Activated CD4-positive, alpha-beta T cell treated with anti-CD3 and anti-CD28 coated beads, Interleukin-2, Interleukin-4, amounts not matched to agents 100 ng/mL and 50 ng/mL, durations not matched to agents 16 hours and 8 hours (primary cell): ENCODE measurements around the gene RASAL3.
A peak's percentile ranks its signal among the peaks of the same experiment; 100 is the strongest.

ENCODE experiments used
- DNase-seq: peaks from one replicate; pipeline ENCODE4 v3.0.0-alpha.2; 2020; ENCODE audit warnings: low spot score

Gene RASAL3

GRCh38 chr19:15449620-15450527 lies 14.5 kb downstream of the RASAL3 start, which contains the start of gene WIZ:
Gene WIZ (minus strand): TSS chr19:15449956. CDS start chr19:15448307, 1,649 bp downstream.
- peak; percentile 74 for DNase-seq

GRCh38 chr19:15448778-15449619 lies 15.3 kb downstream of the RASAL3 start:
- no peak for DNase-seq

DNA sequence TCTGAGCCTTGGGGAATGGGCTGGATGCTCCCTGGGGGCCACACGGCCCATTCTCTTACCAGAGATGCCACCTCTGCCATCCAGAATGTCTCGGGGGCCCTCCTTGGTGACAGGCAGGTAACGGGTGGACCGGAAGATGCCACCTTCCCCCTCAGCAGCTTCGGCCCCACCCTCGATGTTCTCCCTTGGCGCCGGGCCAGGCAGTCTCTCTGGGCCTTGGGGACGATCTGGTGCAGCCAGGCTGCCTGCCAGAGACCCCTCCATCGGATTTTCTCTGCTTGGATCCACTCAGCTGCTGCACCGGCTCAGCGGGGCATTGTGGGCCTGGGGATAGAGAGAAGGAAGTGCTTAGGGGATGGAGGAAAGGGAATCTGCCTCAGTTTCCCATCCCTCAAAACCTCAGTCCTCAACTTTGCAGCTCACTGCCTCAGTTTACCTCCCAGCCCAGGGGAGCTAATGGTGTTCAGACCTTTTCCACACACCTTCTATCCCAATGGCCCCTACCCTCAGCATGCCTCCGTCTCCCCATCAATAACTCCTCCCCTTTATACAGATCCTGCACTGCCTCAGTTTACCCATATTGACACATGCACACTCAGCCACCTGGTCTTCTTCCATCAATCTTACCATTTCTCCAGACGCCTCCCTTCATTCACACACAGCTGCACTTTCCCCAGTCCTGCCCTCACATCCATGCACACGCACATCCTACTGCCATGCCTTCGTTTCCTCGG lies 16.1 kb downstream of the RASAL3 start:
- DNase-seq: no peak

DNA sequence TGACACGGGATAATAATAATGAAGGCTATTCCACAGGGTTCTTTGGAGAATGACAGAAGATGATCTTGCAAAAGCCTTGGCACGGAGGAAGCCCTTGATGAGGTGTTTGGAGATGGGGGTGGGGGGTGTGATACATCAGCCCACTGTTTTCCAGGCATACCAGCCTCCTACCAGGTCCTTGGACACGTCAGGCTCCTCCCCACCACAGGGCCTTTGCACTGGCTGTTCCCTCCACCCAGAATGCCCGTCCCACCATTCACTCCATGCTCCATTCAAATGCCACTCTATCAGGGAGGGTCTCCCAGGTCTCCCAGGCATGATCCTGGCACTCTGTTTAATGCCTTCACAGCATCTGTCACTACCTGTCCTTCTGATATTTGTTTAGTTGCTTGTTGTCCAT lies 17.3 kb downstream of the RASAL3 start:
- DNase-seq: no peak

GRCh38 chr19:15445807-15446376 lies 18.5 kb downstream of the RASAL3 start:
- DNase-seq: no peak

DNA sequence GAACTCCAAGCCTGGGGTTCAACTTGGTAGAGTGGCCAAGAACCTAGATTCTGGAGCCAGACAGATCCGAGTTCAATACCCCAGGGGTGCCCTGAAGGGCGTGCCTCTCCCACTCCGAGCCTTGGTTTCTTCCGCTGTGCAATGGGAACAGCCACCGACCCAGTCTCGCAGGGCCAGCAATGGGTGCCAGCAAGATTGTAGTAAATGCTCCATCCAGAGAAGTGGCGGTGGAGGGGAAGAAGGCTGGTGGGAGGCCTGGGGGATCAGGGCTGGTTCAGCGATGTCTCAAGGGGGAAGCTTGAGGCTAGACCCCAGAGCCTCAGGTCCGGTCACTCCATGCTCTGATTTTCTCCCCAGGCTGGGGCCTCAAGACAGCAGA lies 19.1 kb downstream of the RASAL3 start:
- DNase-seq: no peak

DNA sequence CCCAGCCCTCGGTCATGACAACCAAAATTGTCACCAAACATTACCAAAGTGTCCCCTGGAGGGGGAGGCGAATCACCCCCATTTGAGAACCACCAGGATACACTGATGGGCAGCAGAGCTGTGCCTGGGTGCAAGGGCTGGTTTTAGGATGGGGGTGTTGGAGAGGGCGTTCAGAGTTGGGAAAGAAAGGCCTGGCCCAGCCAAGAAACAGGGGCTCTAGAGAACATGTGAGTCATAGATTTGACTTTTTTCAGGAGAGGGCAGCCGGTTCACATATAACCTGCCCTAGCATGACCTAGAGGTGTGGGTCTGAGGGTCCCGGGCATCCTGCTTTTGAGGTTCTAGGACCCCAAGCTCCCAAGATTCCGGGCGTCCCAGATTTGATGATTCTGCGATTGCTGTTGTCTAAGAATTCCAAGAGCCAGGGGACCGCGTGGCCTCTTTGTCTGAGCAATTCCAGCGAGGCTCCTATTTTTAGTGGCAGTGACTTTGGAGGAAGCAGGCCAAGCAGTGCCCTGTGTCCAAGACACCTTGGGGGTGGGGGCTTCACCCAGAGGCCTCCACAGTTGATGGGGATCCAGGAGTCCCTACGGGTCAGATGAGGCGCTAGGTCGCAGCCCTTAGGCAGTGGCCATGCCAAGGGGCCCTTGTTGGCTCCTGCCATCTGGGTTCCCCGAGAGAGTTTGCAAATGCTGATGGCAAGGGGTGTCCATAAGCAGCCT lies 19.7 kb downstream of the RASAL3 start:
- no peak for DNase-seq

DNA sequence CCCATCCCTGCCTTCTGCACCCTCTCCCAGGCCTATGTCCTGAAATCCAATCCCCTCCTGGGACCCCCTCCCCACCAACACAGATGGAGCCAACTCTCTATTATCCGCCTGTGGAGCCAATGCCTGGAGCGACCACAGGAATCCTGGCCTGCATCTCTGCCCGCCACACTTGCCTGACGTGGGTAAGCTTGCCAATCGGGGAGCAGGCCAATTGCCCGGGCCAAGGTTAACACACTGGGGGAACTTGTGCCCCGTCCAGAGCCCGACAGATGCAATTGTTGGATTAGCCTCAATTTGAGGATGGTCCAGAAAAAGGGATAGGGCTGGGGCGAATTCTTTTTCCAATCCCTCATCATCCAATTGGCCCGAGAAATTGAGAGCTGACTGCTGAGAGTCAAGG lies 20.5 kb downstream of the RASAL3 start:
- no peak for DNase-seq

DNA sequence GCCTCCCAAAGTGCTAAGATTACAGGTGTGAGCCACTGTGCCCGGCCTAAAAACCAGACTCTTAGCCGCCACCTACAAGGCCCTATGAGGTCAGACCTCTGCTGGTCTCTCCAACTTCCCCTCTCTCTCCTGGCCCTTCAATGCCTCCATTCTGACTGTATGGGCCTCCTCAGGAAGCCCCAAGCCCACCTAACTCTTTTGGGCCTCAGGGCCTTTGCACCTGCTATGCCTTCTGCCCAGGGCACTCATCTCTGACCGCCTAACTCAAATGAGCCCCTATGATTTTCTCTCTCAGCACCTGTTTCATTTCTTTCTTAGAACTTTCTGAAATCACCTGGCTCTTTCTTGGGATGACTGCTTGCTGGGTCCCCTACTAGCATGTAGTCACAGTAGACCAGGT lies 21.0 kb downstream of the RASAL3 start:
- DNase-seq: no peak

- DNase-seq: no peak
Measured at GRCh38 chr19:15442142-15442920, 22.0 kb downstream of the RASAL3 start.

DNA sequence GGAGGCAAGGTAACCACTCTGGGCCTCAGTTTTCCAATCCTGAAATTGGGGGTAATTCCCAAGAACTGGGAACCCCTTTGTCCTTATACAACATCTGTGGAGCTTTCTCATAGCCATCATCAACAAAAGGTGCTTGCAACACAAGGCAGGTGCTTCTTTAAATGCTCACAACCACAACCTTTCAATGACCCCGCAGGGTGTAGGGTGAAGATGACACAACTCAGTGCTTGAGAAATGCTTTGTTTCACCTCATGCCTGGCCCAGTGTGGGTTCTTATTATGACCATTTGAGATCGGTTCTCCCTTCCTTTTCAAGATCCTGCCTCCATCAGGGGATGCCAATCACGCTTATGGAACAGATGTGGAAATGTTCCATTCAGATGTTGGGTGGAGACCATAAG lies 23.0 kb downstream of the RASAL3 start:
- DNase-seq: no peak

DNA sequence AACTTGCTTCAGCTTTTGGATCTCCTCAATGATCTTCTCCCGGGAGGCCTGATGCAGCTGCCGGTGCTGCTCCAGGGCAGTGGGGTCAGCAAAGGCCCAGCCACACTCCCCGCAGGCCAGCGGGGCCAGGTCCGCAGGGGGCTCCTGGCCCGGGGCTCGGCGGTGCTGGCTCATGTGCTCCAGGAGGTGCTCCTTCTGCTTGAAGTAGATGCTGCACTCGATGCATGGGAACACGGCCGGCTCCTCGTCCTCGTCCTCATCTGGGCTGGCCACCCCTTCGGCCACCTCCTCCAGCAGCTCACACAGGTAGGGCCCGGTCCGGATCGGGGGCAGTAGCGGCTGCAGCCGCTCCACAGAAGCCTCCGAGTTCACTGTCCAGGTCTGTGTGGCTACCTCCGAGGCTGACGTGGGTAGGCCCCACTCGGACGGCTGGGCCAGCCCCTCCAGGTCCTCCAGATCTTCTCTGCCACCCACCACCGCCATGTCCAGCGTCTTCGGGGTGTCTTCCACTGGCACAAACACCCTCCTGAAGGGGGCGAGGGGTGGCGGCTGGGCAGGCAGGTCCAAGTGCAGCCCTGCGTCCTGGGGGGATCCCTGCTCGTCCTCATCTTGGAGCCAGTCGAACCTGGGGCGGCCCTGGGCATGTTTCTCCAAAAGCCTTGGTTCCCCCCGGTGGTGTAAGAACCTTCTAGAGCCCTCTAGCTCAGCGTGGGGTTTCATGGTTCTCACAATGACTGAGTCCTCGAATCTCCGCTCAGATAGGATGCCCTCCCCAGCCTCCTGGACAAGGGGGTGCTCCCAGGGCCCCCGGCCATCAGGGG lies 24.3 kb downstream of the RASAL3 start:
- DNase-seq: no peak

DNA sequence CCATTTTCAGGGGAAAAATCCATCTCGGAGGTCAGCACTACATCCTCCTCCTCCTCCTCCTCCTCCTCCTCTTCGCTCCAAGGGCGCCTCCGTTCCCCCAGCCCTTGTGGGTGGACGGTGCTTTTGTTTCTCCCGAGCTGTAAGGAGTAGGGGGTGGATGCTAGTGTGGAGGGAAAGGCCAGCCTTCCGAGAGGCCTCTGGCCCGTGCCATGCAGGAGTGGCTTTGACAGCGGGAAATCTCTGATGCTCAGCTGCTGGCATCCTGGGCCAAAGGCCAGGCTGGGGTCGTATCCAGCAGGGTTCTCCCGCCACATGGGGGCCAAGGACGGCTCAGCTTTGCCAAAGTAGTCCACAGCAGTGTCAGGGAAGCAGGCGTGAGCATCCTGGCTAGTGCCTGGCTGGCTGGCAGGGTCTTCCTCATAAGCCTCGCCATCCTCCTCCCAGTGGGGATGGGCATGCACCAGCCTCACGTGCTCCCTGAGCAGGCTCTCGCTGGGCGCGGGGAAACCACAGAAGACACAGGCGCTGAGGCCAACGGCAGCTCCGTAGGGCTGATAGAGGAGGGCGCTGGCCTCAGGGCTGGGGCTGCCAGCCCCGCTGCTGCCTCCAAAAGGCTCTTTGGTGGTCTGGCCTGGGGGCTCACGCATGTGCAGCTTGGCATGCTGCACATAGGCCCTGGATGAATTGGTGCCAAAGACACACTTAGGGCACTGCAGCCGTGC lies 25.1 kb downstream of the RASAL3 start:
- DNase-seq: no peak

GRCh38 chr19:15438577-15438976 lies 25.8 kb downstream of the RASAL3 start:
- no peak for DNase-seq

- no peak for DNase-seq
Measured at GRCh38 chr19:15438124-15438496, 26.2 kb downstream of the RASAL3 start.

- DNase-seq: no peak
Measured at GRCh38 chr19:15437355-15438123, 26.8 kb downstream of the RASAL3 start.

- no peak for DNase-seq
Measured at GRCh38 chr19:15436826-15437110, 27.6 kb downstream of the RASAL3 start.

DNA sequence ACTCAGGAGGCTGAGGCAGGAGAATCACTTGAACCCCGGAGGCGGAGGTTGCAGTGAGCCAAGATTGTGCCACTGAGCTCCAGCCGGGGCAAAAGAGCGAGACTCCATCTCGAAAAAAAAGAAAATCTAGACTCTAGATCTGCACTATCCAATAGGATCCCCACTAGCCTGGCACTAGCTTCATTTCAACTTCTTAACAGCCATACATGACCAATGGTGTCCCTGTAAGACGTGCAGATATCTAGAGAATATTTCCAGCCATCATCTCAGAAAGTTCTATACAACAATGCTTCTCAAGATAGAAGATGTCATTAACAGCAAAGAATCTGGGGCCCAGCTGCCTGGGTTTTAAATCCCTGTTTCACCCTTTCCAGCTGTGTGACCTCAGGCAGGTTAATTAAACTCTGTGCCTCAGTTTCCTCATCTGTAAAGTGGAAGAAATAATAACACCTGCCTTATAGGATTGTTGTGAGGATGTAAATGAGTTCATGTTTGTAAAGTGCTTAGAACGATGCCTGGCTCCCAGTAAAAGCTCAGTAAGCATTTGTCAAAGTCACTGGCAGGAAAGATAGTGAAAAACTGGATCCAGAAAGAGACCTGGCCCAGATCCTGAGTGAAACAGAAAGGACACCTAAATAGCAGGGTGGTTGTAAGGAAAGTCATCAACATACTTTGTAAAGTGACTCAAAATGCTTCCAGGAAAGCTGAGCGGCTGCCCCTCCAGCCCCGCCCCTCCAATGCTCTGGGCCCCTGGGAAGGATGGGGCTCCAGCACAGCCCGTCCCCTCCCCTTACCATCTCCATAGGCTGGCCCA lies 28.1 kb downstream of the RASAL3 start:
- DNase-seq: no peak
